ENCODE results near the gene ACSS2. TPM values are rescaled to one million over a fixed set of nuclear protein-coding genes. Genes with fewer than 3 reads are reported as not detected.

The ACSS2 gene
- total RNA-seq, result 10 to 100 TPM; 37.4 to 44.2 TPM

GRCh38 chr20:34876406-34877282, at the start of gene ACSS2:
ACSS2 (plus strand) TSS chr20:34876612; CDS start chr20:34876646, 34 bp downstream.
- Histone ChIP-seq H3K27ac (peak within 1 kb of the TSS; percentile 83 to 87), H3K4me3 (peak within 1 kb of the TSS; percentile 72 to 89), H3K9me3 (no peaks in the 10 kb centered on the region), H3K27me3 (replicated peaks; ENCODE audit: insufficient read depth) (no peaks in the 10 kb centered on the region), H3K4me1 (replicated peaks) (no peaks in the 10 kb centered on the region), H3K36me3 (no peaks in the 10 kb centered on the region)
- 1% methylated on average over 63 of the region's 63 CpGs for WGBS
- peak; percentile 99 for DNase-seq (ENCODE audit: low spot score)
- intact Hi-C loops (cut with DNase I), result loop anchor here (5.0 to 10.0 kb wide), 2 partner anchors 328 to 401 kb away; partner anchors contain the start of gene MMP24OS
- TF ChIP-seq CTCF (IDR thresholded peaks at IDR 0.05) (peak in 2 of 4 experiments; percentile 17 to 22), POLR2AphosphoS5 (IDR thresholded peaks at IDR 0.05) (peak; percentile 79), POLR2A (IDR thresholded peaks at IDR 0.05) (peak; percentile 93)

- Histone ChIP-seq H3K4me3 (no peak overlapping the region), H3K27me3 (replicated peaks; ENCODE audit: insufficient read depth) (no peaks in the 10 kb centered on the region), H3K27ac (no peak overlapping the region), H3K4me1 (replicated peaks) (no peaks in the 10 kb centered on the region), H3K36me3 (no peaks in the 10 kb centered on the region), H3K9me3 (no peaks in the 10 kb centered on the region)
- intact Hi-C loops (cut with DNase I), result loop anchor here (5.0 kb wide), 1 partner anchor 128 kb away; the partner anchor contains the start of genes GSS and MYH7B
- TF ChIP-seq CTCF (IDR thresholded peaks at IDR 0.05), result no peak
- TF ChIP-seq POLR2A (IDR thresholded peaks at IDR 0.05), result no peak
- TF ChIP-seq POLR2AphosphoS5 (IDR thresholded peaks at IDR 0.05), result no peak
- DNase-seq (ENCODE audit: low spot score), result no peak
- WGBS, result 84% methylated on average over 3 of the region's 3 CpGs
Measured at GRCh38 chr20:34829191-34829590, 47.2 kb upstream of the ACSS2 start.

- H3K9me3 ChIP-seq, result no peaks in the 10 kb centered on the region
- H3K4me1 ChIP-seq (replicated peaks), result no peaks in the 10 kb centered on the region
- intact Hi-C loops (cut with DNase I), result no loop called here
- no peak for TF ChIP-seq POLR2AphosphoS5 (IDR thresholded peaks at IDR 0.05)
- TF ChIP-seq CTCF (IDR thresholded peaks at IDR 0.05), result no peak
- TF ChIP-seq POLR2A (IDR thresholded peaks at IDR 0.05), result no peak
- 79% methylated on average over 5 of the region's 5 CpGs for WGBS
- no peak overlapping the region for H3K4me3 ChIP-seq
- no peak for DNase-seq (ENCODE audit: low spot score)
- no peak overlapping the region for H3K27ac ChIP-seq
- H3K27me3 ChIP-seq (replicated peaks; ENCODE audit: insufficient read depth), result no peaks in the 10 kb centered on the region
- H3K36me3 ChIP-seq, result no peaks in the 10 kb centered on the region
Measured at GRCh38 chr20:34831936-34832335, 44.5 kb upstream of the ACSS2 start.

- intact Hi-C loops (cut with DNase I), result no loop called here
Measured at GRCh38 chr20:34834459-34834893, 41.9 kb upstream of the ACSS2 start.

More at GRCh38 chr20:34834459-34834893, 41.9 kb upstream of the ACSS2 start:
- no peak for DNase-seq (ENCODE audit: low spot score)
- Histone ChIP-seq H3K4me3 (no peak overlapping the region), H3K36me3 (no peaks in the 10 kb centered on the region), H3K4me1 (replicated peaks) (no peaks in the 10 kb centered on the region), H3K27ac (no peak overlapping the region), H3K27me3 (replicated peaks; ENCODE audit: insufficient read depth) (no peaks in the 10 kb centered on the region), H3K9me3 (no peaks in the 10 kb centered on the region)
- TF ChIP-seq POLR2AphosphoS5 (IDR thresholded peaks at IDR 0.05) (no peak), CTCF (IDR thresholded peaks at IDR 0.05) (peak in 3 of 4 experiments; percentile 40 to 53 (median 44))
- 15% methylated on average over 6 of the region's 6 CpGs for WGBS
